GM20431 (cell line): ENCODE results near the gene DOCK6.

Experiments
- in situ Hi-C: fragments of 300-500 bp; cut with MseI, MboI; formaldehyde crosslinking; loops from one replicate; pipeline ENCODE4 v1.15.0; 2020; ENCODE audit warnings: low sequenced_read_pairs; ENCODE audit not compliant: unreplicated experiment

DOCK6 gene

GRCh38 chr19:11279505-11280236, 17.3 kb upstream of the DOCK6 start:
- in situ Hi-C loops: no loop called here

GRCh38 chr19:11278670-11279069, 16.3 kb upstream of the DOCK6 start:
- in situ Hi-C loops: no loop called here

GRCh38 chr19:11274533-11275086, 12.3 kb upstream of the DOCK6 start:
- in situ Hi-C loops: no loop called here

- in situ Hi-C loops: no loop called here
These were observed 11.7 kb upstream of the DOCK6 start for GRCh38 chr19:11273989-11274388.

DNA sequence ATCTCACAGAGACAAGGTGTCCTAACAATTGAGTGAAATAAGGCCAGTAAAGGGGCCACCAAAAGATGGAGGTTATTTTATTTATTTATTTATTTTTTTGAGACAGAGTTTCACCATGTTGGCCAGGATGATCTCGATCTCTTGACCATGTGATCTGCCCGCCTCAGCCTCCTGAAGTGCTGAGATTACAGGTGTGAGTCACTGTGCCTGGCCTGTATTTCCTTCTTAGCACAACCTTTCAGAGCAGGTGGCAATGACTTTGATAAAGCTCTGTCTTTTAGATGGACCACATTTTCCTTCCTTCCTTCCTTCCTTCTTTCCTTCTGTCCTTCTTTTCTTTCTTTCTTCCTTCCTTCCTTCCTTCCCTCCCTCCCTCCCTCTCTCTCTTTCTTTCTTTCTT, 11.0 kb upstream of the DOCK6 start:
- in situ Hi-C loops: no loop called here

GRCh38 chr19:11269408-11269807, 7.1 kb upstream of the DOCK6 start:
- in situ Hi-C loops: no loop called here

- in situ Hi-C loops: no loop called here
These were observed 6.5 kb upstream of the DOCK6 start for GRCh38 chr19:11268783-11269267.

DNA sequence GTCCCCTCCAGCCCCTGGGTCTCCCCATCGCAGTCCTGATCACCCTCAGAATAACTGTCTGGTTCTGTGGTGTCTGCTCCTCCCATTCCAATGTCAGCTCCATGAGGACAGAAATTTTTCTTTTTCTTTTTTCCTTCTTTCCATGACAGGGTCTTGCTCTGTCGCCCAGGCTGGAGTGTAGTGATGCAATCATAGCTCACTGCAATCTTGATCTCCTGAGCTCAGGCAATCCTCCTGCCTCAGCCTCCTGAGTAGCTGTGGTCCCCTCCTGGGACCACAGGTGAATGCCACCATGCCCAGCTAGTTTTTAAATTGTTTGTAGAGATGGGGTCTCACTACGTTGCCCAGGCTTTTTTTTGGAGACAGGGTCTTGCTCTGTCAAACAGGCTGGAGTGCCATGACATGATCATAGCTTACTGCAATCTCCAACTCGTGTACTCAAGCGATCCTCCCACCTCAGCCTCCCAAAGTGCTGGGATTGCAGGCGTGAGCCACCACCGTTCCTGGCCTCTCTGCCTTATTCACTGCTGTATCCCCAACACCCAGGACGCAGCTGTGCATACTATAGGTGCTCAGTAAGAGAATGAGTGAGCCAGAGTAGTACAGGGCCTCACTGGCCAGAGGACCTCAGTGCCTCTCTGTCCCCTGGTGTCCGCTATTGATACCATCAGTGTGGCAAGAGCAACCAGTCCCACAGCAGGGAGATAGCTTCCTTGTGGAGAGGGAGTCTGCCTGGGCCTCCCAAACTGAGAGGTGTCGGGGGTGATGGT, 5.2 kb upstream of the DOCK6 start:
- in situ Hi-C loops: no loop called here

GRCh38 chr19:11265785-11266236, 3.5 kb upstream of the DOCK6 start:
- in situ Hi-C loops: no loop called here

DNA sequence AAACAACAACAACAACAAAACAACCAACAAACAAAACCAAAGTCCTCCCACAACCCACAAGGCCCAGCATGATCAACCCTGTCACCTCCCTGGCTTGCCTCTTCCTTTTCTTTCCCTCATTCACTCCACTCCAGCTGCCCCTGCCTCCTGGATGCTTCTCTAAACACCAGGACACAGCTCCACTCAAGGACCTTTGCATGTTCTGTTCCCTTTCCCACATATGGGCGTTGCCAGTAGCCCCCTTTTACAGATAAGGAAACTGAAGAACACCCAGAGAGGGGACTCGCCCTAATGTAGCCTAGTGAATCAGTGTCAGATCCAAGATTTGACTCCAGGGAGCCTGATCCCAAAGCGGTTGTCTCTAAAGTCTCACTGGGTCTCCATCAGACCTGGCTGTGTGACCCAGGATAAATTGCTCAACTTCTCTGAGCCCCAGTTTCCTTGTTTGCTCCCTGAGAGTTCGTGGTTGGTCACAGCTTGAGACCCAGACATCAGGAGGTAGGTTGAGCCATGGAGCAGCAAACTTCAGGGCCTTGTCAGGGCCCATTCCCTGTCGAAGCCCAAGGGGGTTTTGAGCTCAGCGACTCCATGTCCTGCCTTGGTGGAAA, 3.0 kb upstream of the DOCK6 start:
- in situ Hi-C loops: no loop called here

DNA sequence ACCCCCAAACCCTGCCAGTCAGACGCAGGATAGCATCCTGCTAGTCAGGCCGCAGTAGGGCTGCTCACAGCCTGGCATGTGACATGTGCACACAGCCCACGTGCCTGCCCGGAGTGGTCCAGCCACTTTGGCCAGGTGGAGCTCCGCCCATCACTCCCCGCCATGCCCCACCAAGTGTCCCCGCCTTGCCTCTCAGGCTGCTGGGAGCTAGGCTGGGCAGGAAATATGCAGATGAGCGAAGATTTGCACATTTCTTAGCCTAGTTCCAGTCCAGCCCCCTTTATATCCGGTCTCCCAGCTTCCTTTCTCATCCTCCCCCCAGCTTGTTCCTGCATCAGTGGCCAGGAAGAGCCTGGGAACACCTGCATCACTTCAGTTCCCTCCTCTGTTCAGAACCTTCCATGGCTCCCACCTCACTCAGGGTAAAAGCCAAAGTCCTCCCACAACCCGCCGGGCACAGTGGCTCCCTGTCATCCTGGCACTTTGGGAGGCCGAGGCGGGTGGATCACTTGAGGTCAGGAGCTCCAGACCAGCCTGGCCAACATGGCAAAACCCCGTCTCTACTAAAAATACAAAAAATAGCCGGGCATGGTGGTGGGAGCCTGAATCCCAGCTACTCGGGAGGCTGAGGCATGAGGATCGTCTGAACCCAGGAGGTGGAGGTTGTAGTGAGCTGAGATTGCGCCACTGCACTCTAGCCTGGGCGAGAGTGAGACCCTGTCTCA, 2.3 kb upstream of the DOCK6 start:
- in situ Hi-C loops: no loop called here

DNA sequence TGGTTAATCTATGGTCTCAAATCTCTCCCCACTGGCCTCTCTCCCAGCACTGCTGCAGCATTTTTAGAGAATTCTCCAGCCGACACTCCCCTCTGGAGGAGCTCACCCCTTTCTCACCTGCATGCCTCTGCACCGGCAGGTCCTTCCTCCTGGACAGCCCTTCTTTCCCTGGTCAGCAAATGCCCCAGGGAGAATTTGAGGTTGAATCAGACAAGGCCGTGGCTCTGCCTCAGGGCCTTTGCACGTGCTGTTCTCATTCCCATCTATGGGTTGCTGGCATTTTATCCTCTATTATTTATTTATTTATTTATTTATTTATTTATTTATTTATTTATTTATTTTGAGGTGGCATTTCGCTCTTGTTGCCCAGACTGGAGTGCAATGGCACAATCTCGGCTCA, 1.4 kb upstream of the DOCK6 start:
- in situ Hi-C loops: no loop called here

DNA sequence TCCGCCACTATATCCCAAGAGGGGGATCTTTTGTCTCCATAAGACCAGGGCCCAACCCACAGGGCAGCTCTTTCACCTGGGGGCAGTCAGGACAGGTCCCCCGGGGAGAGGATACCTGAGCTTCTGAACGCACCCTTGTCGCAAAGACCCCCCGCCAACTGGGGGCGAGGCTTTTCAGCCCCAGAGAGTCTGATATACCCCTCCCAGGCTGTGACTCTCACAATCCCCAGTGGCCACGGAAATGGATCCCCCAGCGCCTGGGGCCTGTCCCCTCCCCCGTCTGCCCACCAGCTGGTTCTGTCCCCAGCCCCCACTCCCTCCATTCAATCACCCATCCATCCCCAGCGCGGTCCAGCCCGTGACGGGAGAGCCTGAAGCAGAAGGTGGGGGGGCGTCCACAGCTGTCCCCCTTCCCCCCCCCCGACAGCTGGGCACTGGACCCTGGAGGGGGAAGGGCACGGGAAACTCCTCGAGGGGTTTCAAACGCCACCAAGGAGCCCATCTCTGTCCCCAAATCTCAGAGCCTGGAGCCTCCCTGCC, 823 bp downstream of the DOCK6 start:
- in situ Hi-C loops: no loop called here

- in situ Hi-C loops: no loop called here
These were observed 1.3 kb downstream of the DOCK6 start for GRCh38 chr19:11260996-11261395.

DNA sequence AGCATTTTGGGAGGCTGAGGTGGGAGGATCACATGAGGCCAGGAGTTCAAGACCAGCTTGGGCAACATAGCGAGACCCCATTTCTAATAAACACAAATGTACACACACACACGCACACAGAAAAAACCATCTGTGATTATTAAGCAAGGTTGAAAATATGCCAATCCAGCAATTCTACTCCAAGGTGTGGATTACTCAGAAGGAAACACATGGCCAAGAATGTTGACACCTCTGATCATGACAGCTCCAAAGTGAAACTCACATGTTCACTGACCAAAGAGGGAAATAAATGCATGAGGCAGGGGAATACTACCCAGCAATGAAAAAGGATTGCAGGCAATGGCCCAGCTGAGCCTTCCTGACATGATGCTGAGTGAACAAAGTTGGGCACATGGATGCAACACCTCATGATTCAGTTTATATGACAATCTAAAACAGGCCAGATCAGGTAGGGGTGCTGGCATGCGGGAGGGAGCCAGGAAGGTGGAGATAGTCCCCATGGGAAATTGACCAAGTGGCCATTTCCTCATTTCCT, 4.4 kb downstream of the DOCK6 start:
- in situ Hi-C loops: no loop called here

GRCh38 chr19:11256189-11256588, 6.1 kb downstream of the DOCK6 start:
- in situ Hi-C loops: no loop called here

GRCh38 chr19:11254666-11255065, 7.7 kb downstream of the DOCK6 start:
- in situ Hi-C loops: no loop called here

DNA sequence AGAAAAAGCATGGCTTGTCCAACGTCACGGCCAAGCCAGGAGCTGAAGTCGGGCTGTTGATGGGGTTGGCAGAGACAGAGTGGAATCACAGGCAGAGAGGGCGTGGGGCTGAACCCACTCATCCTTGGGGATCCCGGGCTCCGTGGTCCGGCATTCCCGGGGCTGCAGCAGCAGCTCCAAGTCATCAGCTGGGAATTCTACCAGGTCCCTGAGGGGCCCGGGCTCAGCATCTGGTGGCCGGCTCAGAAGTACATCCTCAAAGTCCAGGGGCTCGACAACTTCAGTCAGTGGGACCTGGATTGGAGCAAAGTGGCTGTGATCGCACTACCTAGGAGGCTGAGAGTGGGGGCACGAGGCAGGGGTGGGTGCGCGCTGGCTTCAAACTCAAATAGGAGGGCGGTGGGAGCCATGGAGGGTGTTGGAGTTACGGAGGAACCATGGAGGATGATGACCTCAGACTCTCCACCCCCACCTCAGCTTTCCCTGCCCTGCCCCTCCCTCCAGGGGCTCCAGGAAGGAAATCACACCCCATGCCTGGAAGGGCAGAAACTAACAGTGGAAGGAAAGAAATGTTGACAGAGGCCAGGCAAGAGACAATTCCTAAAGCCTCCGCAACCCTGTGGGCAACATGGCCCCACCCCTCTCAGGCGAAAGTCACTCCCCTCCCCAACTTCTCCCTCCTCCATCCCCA, 9.5 kb downstream of the DOCK6 start:
- in situ Hi-C loops: no loop called here
